HG02678 (cell line): ENCODE data around the gene ERLIN1.

Experiments used
- ATAC-seq: cut with Tn5 transposase; IDR thresholded peaks from one replicate; pipeline ENCODE4 v1.9.1; 2021; ENCODE audit warnings: mild to moderate bottlenecking, moderate library complexity; ENCODE audit not compliant: unreplicated experiment

Gene ERLIN1

GRCh38 chr10:100185364-100186252 is at the start of gene ERLIN1:
ERLIN1 (minus strand) TSS chr10:100186029; CDS start chr10:100185626, 403 bp downstream.
- peak; percentile 86 for ATAC-seq

GRCh38 chr10:100232101-100232500 is 46.3 kb upstream of the ERLIN1 start:
- no peak for ATAC-seq

- no peak for ATAC-seq
These were observed 44.1 kb upstream of the ERLIN1 start for GRCh38 chr10:100229819-100230422.

- no peak for ATAC-seq
These were observed 38.0 kb upstream of the ERLIN1 start for GRCh38 chr10:100223879-100224278.

GRCh38 chr10:100222529-100222928 is 36.7 kb upstream of the ERLIN1 start:
- no peak for ATAC-seq

- no peak for ATAC-seq
These were observed 30.2 kb upstream of the ERLIN1 start for GRCh38 chr10:100216006-100216405.

- no peak for ATAC-seq
These were observed 23.5 kb upstream of the ERLIN1 start for GRCh38 chr10:100209303-100209702.

- ATAC-seq: no peak
These were observed 22.4 kb upstream of the ERLIN1 start for GRCh38 chr10:100208276-100208675.

- no peak for ATAC-seq
These were observed 18.5 kb upstream of the ERLIN1 start for GRCh38 chr10:100204370-100204769.

GRCh38 chr10:100201549-100201948 is 15.7 kb upstream of the ERLIN1 start:
- no peak for ATAC-seq

GRCh38 chr10:100194711-100195110 is 8.9 kb upstream of the ERLIN1 start:
- no peak for ATAC-seq

- no peak for ATAC-seq
These were observed 6.5 kb upstream of the ERLIN1 start for GRCh38 chr10:100192350-100192749.

GRCh38 chr10:100186253-100187212 is 704 bp upstream of the ERLIN1 start:
- peak; percentile 49 for ATAC-seq

- ATAC-seq: no peak
These were observed 989 bp downstream of the ERLIN1 start for GRCh38 chr10:100184840-100185239.

- ATAC-seq: no peak
These were observed 1.4 kb downstream of the ERLIN1 start for GRCh38 chr10:100184426-100184825.

- ATAC-seq: no peak
These were observed 2.3 kb downstream of the ERLIN1 start for GRCh38 chr10:100183481-100183880.

- no peak for ATAC-seq
These were observed 2.9 kb downstream of the ERLIN1 start for GRCh38 chr10:100182908-100183307.

GRCh38 chr10:100182281-100182680 is 3.5 kb downstream of the ERLIN1 start:
- ATAC-seq: no peak

GRCh38 chr10:100175875-100176274 is 10.0 kb downstream of the ERLIN1 start:
- ATAC-seq: no peak

GRCh38 chr10:100174699-100175677 is 10.8 kb downstream of the ERLIN1 start:
- ATAC-seq: peak; percentile 70
